Measurements from ENCODE around the gene CIDEB. TPM values are rescaled to one million over a fixed set of nuclear protein-coding genes. Genes with fewer than 3 reads are reported as not detected.
A peak's percentile ranks its signal among the peaks of the same experiment; 100 is the strongest.
"Not testable (repeated sequence)": the region's sequence is repeated elsewhere in the genome, so short reads cannot be mapped to it uniquely, and the experiment has no call there.

CIDEB gene, protein sequence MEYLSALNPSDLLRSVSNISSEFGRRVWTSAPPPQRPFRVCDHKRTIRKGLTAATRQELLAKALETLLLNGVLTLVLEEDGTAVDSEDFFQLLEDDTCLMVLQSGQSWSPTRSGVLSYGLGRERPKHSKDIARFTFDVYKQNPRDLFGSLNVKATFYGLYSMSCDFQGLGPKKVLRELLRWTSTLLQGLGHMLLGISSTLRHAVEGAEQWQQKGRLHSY
- 10 to 100 TPM; 23.4 to 32.7 (median 31.7) TPM for total RNA-seq

DNA sequence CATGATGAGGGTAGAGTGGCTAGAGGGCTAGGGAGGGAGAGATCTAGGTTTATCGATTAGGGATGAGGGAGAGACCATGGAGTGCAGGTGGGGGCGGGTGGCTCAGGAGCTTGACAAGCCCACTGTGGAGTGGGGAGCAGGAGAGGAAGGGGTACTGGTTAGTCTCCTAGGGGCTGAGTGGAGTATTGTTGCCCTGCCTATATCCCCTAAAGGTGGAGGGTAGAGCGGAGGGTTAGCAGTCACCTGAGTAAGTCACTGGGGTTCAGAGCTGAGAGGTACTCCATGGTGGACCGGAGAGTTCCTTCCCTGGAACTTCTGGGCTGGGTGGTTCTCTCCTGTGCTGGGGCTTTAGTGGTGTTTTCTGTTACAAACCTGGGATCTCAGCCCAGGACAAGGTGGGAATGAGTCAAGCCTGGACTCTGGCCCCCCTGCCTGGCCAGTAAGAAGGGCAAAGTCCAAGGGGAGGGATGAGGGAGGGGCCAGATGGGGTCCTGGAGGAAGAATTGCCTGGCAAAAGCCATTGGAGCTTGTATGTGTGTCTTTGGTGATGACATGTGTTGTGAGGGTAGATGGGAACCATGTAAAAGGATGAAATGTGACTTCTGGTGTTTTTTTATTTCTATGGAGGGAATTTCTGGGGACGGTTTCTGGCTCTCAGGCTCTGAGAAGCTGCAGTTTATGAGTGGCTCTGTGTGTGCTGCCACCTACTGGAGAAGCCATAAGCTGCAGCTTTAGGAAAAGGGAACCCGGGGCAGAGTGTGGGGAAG lies at the start of gene CIDEB:
TSS of gene CIDEB (minus strand) at position 403 of the 767 bp plus-strand sequence. CDS start at position 284, 119 bp downstream.
- Histone ChIP-seq H3K4me1 (peaks cover 54% of the 10 kb centered on the region), H3K4me3 (no peak within 1 kb of the TSS), H3K27me3 (no peaks in the 10 kb centered on the region), H3K27ac (no peak within 1 kb of the TSS), H3K36me3 (peaks cover 48% of the 10 kb centered on the region), H3K9me3 (no peaks in the 10 kb centered on the region)
- TF ChIP-seq, protein P1, sequence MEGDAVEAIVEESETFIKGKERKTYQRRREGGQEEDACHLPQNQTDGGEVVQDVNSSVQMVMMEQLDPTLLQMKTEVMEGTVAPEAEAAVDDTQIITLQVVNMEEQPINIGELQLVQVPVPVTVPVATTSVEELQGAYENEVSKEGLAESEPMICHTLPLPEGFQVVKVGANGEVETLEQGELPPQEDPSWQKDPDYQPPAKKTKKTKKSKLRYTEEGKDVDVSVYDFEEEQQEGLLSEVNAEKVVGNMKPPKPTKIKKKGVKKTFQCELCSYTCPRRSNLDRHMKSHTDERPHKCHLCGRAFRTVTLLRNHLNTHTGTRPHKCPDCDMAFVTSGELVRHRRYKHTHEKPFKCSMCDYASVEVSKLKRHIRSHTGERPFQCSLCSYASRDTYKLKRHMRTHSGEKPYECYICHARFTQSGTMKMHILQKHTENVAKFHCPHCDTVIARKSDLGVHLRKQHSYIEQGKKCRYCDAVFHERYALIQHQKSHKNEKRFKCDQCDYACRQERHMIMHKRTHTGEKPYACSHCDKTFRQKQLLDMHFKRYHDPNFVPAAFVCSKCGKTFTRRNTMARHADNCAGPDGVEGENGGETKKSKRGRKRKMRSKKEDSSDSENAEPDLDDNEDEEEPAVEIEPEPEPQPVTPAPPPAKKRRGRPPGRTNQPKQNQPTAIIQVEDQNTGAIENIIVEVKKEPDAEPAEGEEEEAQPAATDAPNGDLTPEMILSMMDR (IDR thresholded peaks at IDR 0.05): peak; percentile 76 to 92
- TF ChIP-seq EP300 (IDR thresholded peaks at IDR 0.05): no peak
- 51% methylated on average over 6 of the region's 6 CpGs for WGBS
- DNase-seq (ENCODE audit: low spot score in 2 of 2): peak in 1 of 2 donors; percentile 86

DNA sequence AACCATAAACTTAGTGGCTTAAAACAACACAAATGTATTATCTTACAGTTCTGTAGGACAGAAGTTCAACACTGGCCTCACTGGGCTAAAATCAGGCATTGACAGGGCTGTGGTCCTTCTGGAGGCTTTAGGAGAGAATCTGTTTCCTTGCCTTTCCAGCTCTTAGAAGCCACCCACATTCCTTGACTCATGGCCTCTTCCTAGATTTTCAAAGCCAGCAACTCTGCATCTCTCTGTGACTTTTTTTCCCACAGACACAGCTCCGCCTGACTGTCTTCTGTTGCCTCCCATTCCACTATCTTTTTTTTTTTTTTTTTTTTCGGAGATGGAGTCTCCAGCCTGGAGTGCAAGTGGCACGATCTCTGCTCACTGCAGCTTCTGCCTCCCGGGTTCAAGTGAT lies 48.4 kb upstream of the CIDEB start:
- Histone ChIP-seq H3K4me1 (no peaks in the 10 kb centered on the region), H3K27ac (no peak overlapping the region), H3K27me3 (no peaks in the 10 kb centered on the region), H3K4me3 (no peak overlapping the region), H3K36me3 (no peaks in the 10 kb centered on the region), H3K9me3 (no peaks in the 10 kb centered on the region)
- TF ChIP-seq POLR2AphosphoS5 (IDR thresholded peaks at IDR 0.05): no peak
- no peak for TF ChIP-seq EP300 (IDR thresholded peaks at IDR 0.05)
- TF ChIP-seq, protein P1 (IDR thresholded peaks at IDR 0.05): no peak
- no peak for TF ChIP-seq POLR2A (IDR thresholded peaks at IDR 0.05)
- WGBS: 99% methylated on average over 4 of the region's 4 CpGs
- DNase-seq (ENCODE audit: low spot score in 2 of 2): no peak

GRCh38 chr14:24355009-24355408 lies 47.2 kb upstream of the CIDEB start:
- Histone ChIP-seq H3K27ac (no peak overlapping the region), H3K4me1 (no peaks in the 10 kb centered on the region), H3K27me3 (no peaks in the 10 kb centered on the region), H3K9me3 (no peaks in the 10 kb centered on the region), H3K4me3 (no peak overlapping the region), H3K36me3 (no peaks in the 10 kb centered on the region)
- WGBS: 87% methylated on average over 7 of the region's 7 CpGs
- TF ChIP-seq POLR2AphosphoS5 (IDR thresholded peaks at IDR 0.05) (no peak), EP300 (IDR thresholded peaks at IDR 0.05) (no peak), POLR2A (IDR thresholded peaks at IDR 0.05) (no peak)
- TF ChIP-seq, protein P1 (IDR thresholded peaks at IDR 0.05): no peak
- DNase-seq (ENCODE audit: low spot score in 2 of 2): no peak

DNA sequence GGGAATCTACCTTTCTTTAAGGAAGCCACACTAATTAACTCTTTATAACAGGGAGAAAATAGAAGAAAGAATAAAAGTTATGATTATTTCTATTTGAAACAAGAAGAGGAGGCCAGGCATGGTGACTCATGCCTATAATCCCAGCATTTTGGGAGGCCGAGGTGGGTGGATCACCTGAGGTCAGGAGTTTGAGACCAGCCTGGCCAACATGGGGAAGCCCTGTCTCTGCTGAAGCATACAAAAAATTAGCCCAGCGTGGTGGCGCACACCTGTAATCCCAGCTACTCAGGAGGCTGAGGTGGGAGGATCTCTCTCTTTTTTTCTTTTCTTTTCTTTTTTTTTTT lies 46.7 kb upstream of the CIDEB start:
- H3K9me3 ChIP-seq; H3K27me3 ChIP-seq; DNase-seq (ENCODE audit: low spot score in 2 of 2); H3K36me3 ChIP-seq; H3K4me1 ChIP-seq; H3K4me3 ChIP-seq: not testable (repeated sequence)
- WGBS: 81% methylated on average over 3 of the region's 3 CpGs
- peak overlapping the region; percentile 40 for H3K27ac ChIP-seq

- no peaks in the 10 kb centered on the region for H3K9me3 ChIP-seq
- 68% methylated on average over 5 of the region's 5 CpGs for WGBS
- peak overlapping the region; percentile 40 for H3K27ac ChIP-seq
- H3K4me3 ChIP-seq: no peak overlapping the region
- H3K27me3 ChIP-seq: no peaks in the 10 kb centered on the region
- DNase-seq (ENCODE audit: low spot score in 2 of 2): no peak
- no peaks in the 10 kb centered on the region for H3K4me1 ChIP-seq
- TF ChIP-seq POLR2AphosphoS5 (IDR thresholded peaks at IDR 0.05): no peak
- TF ChIP-seq POLR2A (IDR thresholded peaks at IDR 0.05): no peak
- no peak for TF ChIP-seq EP300 (IDR thresholded peaks at IDR 0.05)
- TF ChIP-seq, protein P1 (IDR thresholded peaks at IDR 0.05): no peak
- H3K36me3 ChIP-seq: no peaks in the 10 kb centered on the region
Measured at GRCh38 chr14:24353559-24354481, 46.0 kb upstream of the CIDEB start.
